Measurements from ENCODE around the gene ITIH2.

- no peak for TF ChIP-seq POLR2AphosphoS5 (IDR thresholded peaks at IDR 0.05)
- no peak for TF ChIP-seq CTCF (IDR thresholded peaks at IDR 0.05)
- no peak for TF ChIP-seq POLR2A (IDR thresholded peaks at IDR 0.05; ENCODE audit: low read depth)
- no peak for TF ChIP-seq EP300 (IDR thresholded peaks at IDR 0.05)
Measured at GRCh38 chr10:7700577-7701125, 2.5 kb upstream of the ITIH2 start.
